ENCODE data around the gene NOL3. TPM values are rescaled to one million over a fixed set of nuclear protein-coding genes. Genes with fewer than 3 reads are reported as not detected.

The NOL3 gene
- total and polyA plus RNA-seq, 2 of the 4 experiments (the other 2 are of a cell fraction), result 6.1 to 17.2 TPM

- dilution Hi-C loops (cut with HindIII; ENCODE audit: low sequenced_read_pairs, unreplicated experiment) (no loop called here), in situ Hi-C loops (cut with MboI; ENCODE audit: low sequenced_read_pairs) (no loop called here), intact Hi-C loops (cut with micrococcal nuclease) (no loop called here)
- H3K27ac ChIP-seq (ENCODE audit: insufficient read depth, low read length), result no peak overlapping the region
- POLR2A ChIA-PET (ENCODE audit: unreplicated experiment), result no interaction called here
- no peaks in the 10 kb centered on the region for H3K27me3 ChIP-seq (ENCODE audit: control insufficient read depth, insufficient read depth, low read length)
- WGBS, 2 experiments (ENCODE audit: extremely low coverage in 2 of 2, insufficient read length in 1 of 2), result 88% methylated on average over 9 of the region's 23 CpGs; no CpG with 5 or more reads in 1 of the 2 experiments
- H3K56ac ChIP-seq (ENCODE audit: extremely low read depth, insufficient read depth, low read length), result no peak overlapping the region
- H2AK5ac ChIP-seq (ENCODE audit: low read depth, low read length), result no peak overlapping the region
- peaks cover 33% of the 10 kb centered on the region for H3K36me3 ChIP-seq (ENCODE audit: control insufficient read depth, insufficient read depth, low read length)
- H2BK5ac ChIP-seq (ENCODE audit: low read depth, low read length, poor library complexity, severe bottlenecking), result no peak overlapping the region
- 0 out of 2 replicates have a peak, but pooled peaks cover 6% of the 10 kb centered on the region for H4K20me1 ChIP-seq (ENCODE audit: insufficient read depth, low read length)
- no peak overlapping the region for H2AK9ac ChIP-seq (replicated peaks; ENCODE audit: low read depth, low read length, poor library complexity)
- no peak overlapping the region for H4K91ac ChIP-seq (ENCODE audit: insufficient read depth, low read depth, low read length)
- no peak overlapping the region for H3K4me3 ChIP-seq (ENCODE audit: insufficient read depth, low read depth, low read length)
- peaks cover 5% of the 10 kb centered on the region for H3K4me1 ChIP-seq (ENCODE audit: control insufficient read depth, insufficient read depth, low read length)
- DNase-seq, result no peak
- no peak overlapping the region for H2BK20ac ChIP-seq (ENCODE audit: low read depth, low read length)
- no peak overlapping the region for H3K14ac ChIP-seq (replicated peaks; ENCODE audit: low read depth, low read length)
- H2BK15ac ChIP-seq (ENCODE audit: low read depth, low read length), result no peak overlapping the region
- H4K5ac ChIP-seq (ENCODE audit: low read depth, low read length), result no peak overlapping the region
- no peak overlapping the region for H2BK120ac ChIP-seq (ENCODE audit: low read depth, low read length)
- no peak overlapping the region for H3K18ac ChIP-seq (ENCODE audit: low read depth, low read length)
- CTCF ChIA-PET, result no interaction called here
- no peak overlapping the region for H3K9ac ChIP-seq (ENCODE audit: low read depth, low read length)
- H3K4me2 ChIP-seq (ENCODE audit: low read depth, low read length), result no peak overlapping the region
- no peak overlapping the region for H2AFZ ChIP-seq (replicated peaks; ENCODE audit: low read length, poor library complexity)
- H3K79me1 ChIP-seq (ENCODE audit: low read depth in 1 of 2, low read length in 2 of 2), result peaks cover 0 to 6% of the 10 kb centered on the region in 2 experiments; a peak in 1 of 4 replicates
- H3K9me3 ChIP-seq (ENCODE audit: control insufficient read depth, insufficient read depth, low read length), result no peaks in the 10 kb centered on the region
- peaks cover 10% of the 10 kb centered on the region for H3K9me1 ChIP-seq (ENCODE audit: insufficient read depth, low read length)
- H3K23ac ChIP-seq (ENCODE audit: low read depth, low read length), result no peak overlapping the region
- BruUV-seq (replicated peaks), result no TSS peak
- no peak for ATAC-seq (ENCODE audit: low read depth)
- H4K8ac ChIP-seq (ENCODE audit: low read depth in 2 of 2, low read length in 2 of 2), result no peak overlapping the region
- TF ChIP-seq RCOR1 (IDR thresholded peaks at IDR 0.05; ENCODE audit: insufficient replicate concordance, low read length), result no peak
- TF ChIP-seq, protein P1, sequence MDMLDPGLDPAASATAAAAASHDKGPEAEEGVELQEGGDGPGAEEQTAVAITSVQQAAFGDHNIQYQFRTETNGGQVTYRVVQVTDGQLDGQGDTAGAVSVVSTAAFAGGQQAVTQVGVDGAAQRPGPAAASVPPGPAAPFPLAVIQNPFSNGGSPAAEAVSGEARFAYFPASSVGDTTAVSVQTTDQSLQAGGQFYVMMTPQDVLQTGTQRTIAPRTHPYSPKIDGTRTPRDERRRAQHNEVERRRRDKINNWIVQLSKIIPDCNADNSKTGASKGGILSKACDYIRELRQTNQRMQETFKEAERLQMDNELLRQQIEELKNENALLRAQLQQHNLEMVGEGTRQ (IDR thresholded peaks at IDR 0.05; ENCODE audit: low read depth, low read length), result no peak
- TF ChIP-seq RAD21 (IDR thresholded peaks at IDR 0.05; ENCODE audit: low read length), result no peak
- TF ChIP-seq MAFK (IDR thresholded peaks at IDR 0.05; ENCODE audit: low read depth, low read length), result no peak
- TF ChIP-seq, protein P2, sequence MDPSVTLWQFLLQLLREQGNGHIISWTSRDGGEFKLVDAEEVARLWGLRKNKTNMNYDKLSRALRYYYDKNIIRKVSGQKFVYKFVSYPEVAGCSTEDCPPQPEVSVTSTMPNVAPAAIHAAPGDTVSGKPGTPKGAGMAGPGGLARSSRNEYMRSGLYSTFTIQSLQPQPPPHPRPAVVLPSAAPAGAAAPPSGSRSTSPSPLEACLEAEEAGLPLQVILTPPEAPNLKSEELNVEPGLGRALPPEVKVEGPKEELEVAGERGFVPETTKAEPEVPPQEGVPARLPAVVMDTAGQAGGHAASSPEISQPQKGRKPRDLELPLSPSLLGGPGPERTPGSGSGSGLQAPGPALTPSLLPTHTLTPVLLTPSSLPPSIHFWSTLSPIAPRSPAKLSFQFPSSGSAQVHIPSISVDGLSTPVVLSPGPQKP (IDR thresholded peaks at IDR 0.05; ENCODE audit: borderline replicate concordance, low read depth, low read length), result no peak
- no peak for TF ChIP-seq SMC3 (IDR thresholded peaks at IDR 0.05; ENCODE audit: low read depth, low read length)
- no peak for TF ChIP-seq POLR2A (IDR thresholded peaks at IDR 0.05; ENCODE audit: low read depth, low read length)
- no peak for TF ChIP-seq RFX5 (IDR thresholded peaks at IDR 0.05; ENCODE audit: low read depth, low read length)
- no peak for TF ChIP-seq CTCF (conservative IDR thresholded peaks at IDR 0.05; ENCODE audit: low read depth, low read length)
- TF ChIP-seq MAZ (IDR thresholded peaks at IDR 0.05; ENCODE audit: borderline replicate concordance, low read depth, low read length), result no peak
- TF ChIP-seq FOS (IDR thresholded peaks at IDR 0.05; ENCODE audit: low read depth, low read length), result no peak
- TF ChIP-seq BHLHE40 (IDR thresholded peaks at IDR 0.05; ENCODE audit: low read depth, low read length), result no peak
- no peak for TF ChIP-seq CHD1 (IDR thresholded peaks at IDR 0.05; ENCODE audit: low read depth, low read length)
- TF ChIP-seq CEBPB (IDR thresholded peaks at IDR 0.05; ENCODE audit: low read depth, low read length), result no peak
- TF ChIP-seq NFE2L2 (IDR thresholded peaks at IDR 0.05; ENCODE audit: low read depth, low read length), result no peak
- TF ChIP-seq MXI1 (IDR thresholded peaks at IDR 0.05; ENCODE audit: borderline replicate concordance, low read depth, low read length), result no peak
- no peak overlapping the region for H3K4ac ChIP-seq (ENCODE audit: low read depth, low read length)
Observed at GRCh38 chr16:67202956-67203493, 32.7 kb downstream of the NOL3 start.
